Brain microvascular endothelial cell (primary cell): Measurements from ENCODE around the gene DIABLO.

Source experiments
- DNase-seq: peaks from one replicate; pipeline ENCODE4 v3.0.0-alpha.2; 2020
- H3K27ac ChIP-seq: fragments of 250-450 bp; sonication (Bioruptor Pico); 2 replicates; pipeline ENCODE4 v1.5.1; 2020; ENCODE audit warnings: mild to moderate bottlenecking, moderate library complexity
- H3K27me3 ChIP-seq: fragments of 250-450 bp; sonication (Bioruptor Pico); replicated peaks from 2 replicates; pipeline ENCODE4 v1.5.1; 2020; ENCODE audit warnings: mild to moderate bottlenecking
- H3K36me3 ChIP-seq: fragments of 250-450 bp; sonication (Bioruptor Pico); replicated peaks from 2 replicates; pipeline ENCODE4 v1.5.1; 2020; ENCODE audit warnings: mild to moderate bottlenecking
- H3K4me3 ChIP-seq: 2 replicates; pipeline ENCODE4 v1.5.1; 2011; ENCODE audit warnings: low read depth, mild to moderate bottlenecking, control low read depth, low read length, moderate library complexity
- in situ Hi-C: cut with HindIII; loops from 2 replicates; pipeline ENCODE4 v1.10.0; 2017; ENCODE audit warnings: low sequenced_read_pairs, low pct_ligation_motif_present
- TF ChIP-seq, protein P1 (sequence below): IDR thresholded peaks from 2 replicates; pipeline ENCODE4 v1.5.1; 2011; ENCODE audit warnings: low read depth, mild to moderate bottlenecking, moderate library complexity, low read length, control low read depth, inconsistent platforms; ENCODE audit errors: missing control alignments

Gene DIABLO

DNA sequence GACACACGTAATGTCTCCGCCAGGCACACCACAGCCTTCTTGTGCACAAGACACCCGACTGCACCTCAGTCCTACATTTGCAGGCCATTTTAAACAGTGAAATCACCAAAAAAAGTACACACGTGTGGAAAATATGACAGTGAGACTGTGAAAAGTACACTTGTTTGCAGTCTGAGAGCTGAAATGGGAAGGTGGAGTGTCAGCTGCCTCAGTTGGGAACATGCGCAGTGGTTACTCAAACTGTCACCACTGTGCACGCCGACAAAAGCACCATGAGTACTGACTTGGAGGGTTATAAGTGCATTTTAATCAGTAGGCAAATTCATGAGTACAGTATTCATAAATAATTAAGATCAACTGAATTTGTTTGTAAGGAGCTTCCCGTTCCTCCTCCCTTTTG lies 24.7 kb upstream of the DIABLO start:
- no peak for DNase-seq
- TF ChIP-seq, protein P1, sequence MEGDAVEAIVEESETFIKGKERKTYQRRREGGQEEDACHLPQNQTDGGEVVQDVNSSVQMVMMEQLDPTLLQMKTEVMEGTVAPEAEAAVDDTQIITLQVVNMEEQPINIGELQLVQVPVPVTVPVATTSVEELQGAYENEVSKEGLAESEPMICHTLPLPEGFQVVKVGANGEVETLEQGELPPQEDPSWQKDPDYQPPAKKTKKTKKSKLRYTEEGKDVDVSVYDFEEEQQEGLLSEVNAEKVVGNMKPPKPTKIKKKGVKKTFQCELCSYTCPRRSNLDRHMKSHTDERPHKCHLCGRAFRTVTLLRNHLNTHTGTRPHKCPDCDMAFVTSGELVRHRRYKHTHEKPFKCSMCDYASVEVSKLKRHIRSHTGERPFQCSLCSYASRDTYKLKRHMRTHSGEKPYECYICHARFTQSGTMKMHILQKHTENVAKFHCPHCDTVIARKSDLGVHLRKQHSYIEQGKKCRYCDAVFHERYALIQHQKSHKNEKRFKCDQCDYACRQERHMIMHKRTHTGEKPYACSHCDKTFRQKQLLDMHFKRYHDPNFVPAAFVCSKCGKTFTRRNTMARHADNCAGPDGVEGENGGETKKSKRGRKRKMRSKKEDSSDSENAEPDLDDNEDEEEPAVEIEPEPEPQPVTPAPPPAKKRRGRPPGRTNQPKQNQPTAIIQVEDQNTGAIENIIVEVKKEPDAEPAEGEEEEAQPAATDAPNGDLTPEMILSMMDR = no peak
- Histone ChIP-seq H3K27ac (no peak overlapping the region), H3K4me3 (no peak overlapping the region), H3K27me3 (no peaks in the 10 kb centered on the region), H3K36me3 (no peaks in the 10 kb centered on the region)
- in situ Hi-C loops = no loop called here

DNA sequence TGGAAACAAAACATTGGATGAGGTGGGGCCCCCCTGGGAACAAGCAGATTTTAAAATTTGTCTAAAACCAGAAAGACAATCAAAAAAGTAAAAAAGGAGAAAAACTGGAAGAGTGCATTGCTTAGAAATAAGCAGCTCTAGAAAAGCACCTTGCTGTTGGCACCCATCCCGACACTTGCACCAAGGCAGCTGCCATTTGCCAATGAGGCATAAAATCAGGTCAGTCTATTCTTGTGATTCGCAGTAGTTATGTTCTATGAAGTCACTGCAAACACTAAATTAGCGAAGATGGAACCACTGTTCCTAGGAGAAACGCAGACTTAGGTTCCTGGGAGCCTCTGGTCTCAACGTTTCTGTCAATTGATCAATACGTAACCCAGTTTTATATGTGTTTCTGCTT lies 24.2 kb upstream of the DIABLO start:
- no peaks in the 10 kb centered on the region for H3K36me3 ChIP-seq
- no peak for DNase-seq
- H3K4me3 ChIP-seq = no peak overlapping the region
- no peaks in the 10 kb centered on the region for H3K27me3 ChIP-seq
- TF ChIP-seq, protein P1 = no peak
- in situ Hi-C loops = no loop called here
- no peak overlapping the region for H3K27ac ChIP-seq

- no peak overlapping the region for H3K4me3 ChIP-seq
- TF ChIP-seq, protein P1 = no peak
- H3K36me3 ChIP-seq = peaks cover 7% of the 10 kb centered on the region
- no peaks in the 10 kb centered on the region for H3K27me3 ChIP-seq
- in situ Hi-C loops = no loop called here
- no peak for DNase-seq
- no peak overlapping the region for H3K27ac ChIP-seq
Observed at GRCh38 chr12:122245553-122245952, 19.7 kb upstream of the DIABLO start.

DNA sequence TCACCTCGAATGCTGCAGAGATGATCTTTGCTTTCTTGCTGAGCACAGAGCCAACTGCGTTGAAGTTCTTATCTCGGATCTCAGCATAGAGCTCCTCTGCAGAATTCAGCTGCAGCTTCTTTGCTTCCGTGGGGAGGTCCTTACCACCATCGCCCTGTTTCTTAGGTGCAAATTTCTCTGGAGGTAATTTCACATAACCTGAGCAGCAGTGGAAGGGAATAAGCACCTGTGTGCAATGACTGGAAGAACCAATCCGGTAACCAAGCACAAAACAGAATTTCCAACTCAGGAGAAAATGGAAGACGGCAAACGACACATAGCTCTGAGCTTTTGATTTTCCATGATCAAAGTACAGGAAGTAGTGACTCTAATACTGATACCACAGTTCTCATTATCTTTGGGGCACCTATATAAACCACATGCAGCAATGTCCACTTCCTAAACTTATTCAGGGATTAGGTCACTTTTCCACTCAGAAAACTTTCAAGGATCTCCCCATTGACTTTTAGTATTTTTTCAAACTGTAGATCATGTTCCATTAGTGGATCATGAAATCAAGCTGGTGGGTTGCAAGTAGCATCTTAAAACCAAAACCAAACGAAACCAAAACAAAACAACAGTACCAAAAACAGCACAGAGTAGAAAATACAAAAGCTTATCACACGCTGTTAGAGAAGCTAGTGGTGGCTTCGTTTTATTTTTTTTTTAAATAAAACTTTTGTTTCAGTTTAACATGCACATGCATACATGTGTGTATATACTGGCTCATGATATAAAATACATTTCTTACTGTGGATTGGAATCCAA lies 18.9 kb upstream of the DIABLO start:
- no peaks in the 10 kb centered on the region for H3K27me3 ChIP-seq
- H3K27ac ChIP-seq = no peak overlapping the region
- in situ Hi-C loops = no loop called here
- DNase-seq = no peak
- peaks cover 10% of the 10 kb centered on the region for H3K36me3 ChIP-seq
- no peak overlapping the region for H3K4me3 ChIP-seq
- TF ChIP-seq, protein P1 = no peak

GRCh38 chr12:122243965-122244364 lies 18.1 kb upstream of the DIABLO start:
- TF ChIP-seq, protein P1 = no peak
- no peaks in the 10 kb centered on the region for H3K27me3 ChIP-seq
- no peak overlapping the region for H3K27ac ChIP-seq
- in situ Hi-C loops = no loop called here
- peaks cover 10% of the 10 kb centered on the region for H3K36me3 ChIP-seq
- no peak for DNase-seq
- no peak overlapping the region for H3K4me3 ChIP-seq

GRCh38 chr12:122238861-122239260 lies 13.0 kb upstream of the DIABLO start:
- no peak overlapping the region for H3K4me3 ChIP-seq

More at GRCh38 chr12:122238861-122239260, 13.0 kb upstream of the DIABLO start:
- Histone ChIP-seq H3K36me3 (peaks cover 17% of the 10 kb centered on the region), H3K27me3 (no peaks in the 10 kb centered on the region), H3K27ac (no peak overlapping the region)
- DNase-seq = no peak
- in situ Hi-C loops = no loop called here
- TF ChIP-seq, protein P1 = no peak
